NT2/D1 (cell line): ENCODE data around the gene GRID2.

Source experiments
- YY1 ChIP-seq: IDR thresholded peaks from 2 replicates; pipeline ENCODE4 v1.6.1; 2011; ENCODE audit not compliant: insufficient read length, insufficient read depth
- ZNF274 ChIP-seq: IDR thresholded peaks from 2 replicates; pipeline ENCODE4 v1.6.1; 2011; ENCODE audit warnings: mild to moderate bottlenecking, low read depth, low read length

GRCh38 chr4:93016350-93016749 lies 712.6 kb downstream of the GRID2 start:
- no peak for TF ChIP-seq ZNF274
- TF ChIP-seq YY1 = no peak
